Transverse colon (tissue), 4 donors: ENCODE data around the gene SLC16A12. TPM values are rescaled to one million over a fixed set of nuclear protein-coding genes. Genes with fewer than 3 reads are reported as not detected.

Experiments used
- DNase-seq: peaks from one replicate; pipeline ENCODE4 v3.0.0-alpha.2; 2019
- H3K27ac ChIP-seq, 4 donors: fragments of 200-600 bp; sonication (generic); 2 replicates each; pipeline ENCODE4 v1.5.1; 2016 to 2018; ENCODE audit warnings: inconsistent platforms in 4 of 4
- H3K27me3 ChIP-seq: fragments of 200-600 bp; sonication (generic); 2 replicates; pipeline ENCODE4 v1.5.1; 2017; ENCODE audit warnings: inconsistent platforms
- H3K36me3 ChIP-seq, 4 donors: fragments of 200-600 bp; sonication (generic); 2 replicates each; pipeline ENCODE4 v1.5.1; 2017 to 2019; ENCODE audit warnings: inconsistent platforms in 4 of 4
- H3K4me1 ChIP-seq, 4 donors: fragments of 200-600 bp; sonication (generic); 2 replicates each; pipeline ENCODE4 v1.5.1; 2017 to 2020; ENCODE audit warnings: inconsistent platforms in 4 of 4
- H3K4me3 ChIP-seq, 4 donors: fragments of 200-600 bp; sonication (generic); 1 replicate in 1 of 4; 2 replicates in 3 of 4; pipeline versions ENCODE4 v1.5.1 to v1.6.1; 2017 to 2019; ENCODE audit warnings: inconsistent platforms in 4 of 4
- H3K9me3 ChIP-seq, 2 donors: fragments of 200-600 bp; sonication (generic); 2 replicates each; pipeline ENCODE4 v1.5.1; 2017 to 2019; ENCODE audit warnings: inconsistent platforms in 2 of 2
- EP300 ChIP-seq: sonication (generic); formaldehyde crosslinking; IDR thresholded peaks from one replicate; pipeline ENCODE4 v1.6.1; 2017; ENCODE audit warnings: antibody characterized with exemption, low read depth
- POLR2A ChIP-seq: fragments of 450-650 bp; IDR thresholded peaks from one replicate; pipeline ENCODE4 v1.6.1; 2016; ENCODE audit warnings: antibody characterized with exemption, mild to moderate bottlenecking, moderate library complexity
- POLR2AphosphoS5 ChIP-seq, 3 donors: sonication (generic); formaldehyde crosslinking; IDR thresholded peaks; one replicate each; pipeline ENCODE4 v1.6.1; 2016; ENCODE audit warnings: antibody characterized with exemption in 3 of 3
- WGBS, 2 donors: methylation state at CpG; one replicate each; pipeline ENCODE4 v1.1.5; 2018; ENCODE audit warnings: low coverage in 1 of 2; 5-methylcytosine and 5-hydroxymethylcytosine counted together
- in situ Hi-C, 4 donors: fragments of 200-750 bp; cut with MboI; loops; one replicate each; pipeline versions ENCODE4 v1.15.0 to v1.15.1; 2017; ENCODE audit warnings: low sequenced_read_pairs in 3 of 4, low pct_ligation_motif_present in 1 of 4, low pct_unique_long_range_greater_than_20kb in 1 of 4
- intact Hi-C: fragments of 100-400 bp; cut with DNase I; formaldehyde crosslinking; loops from one replicate; pipeline ENCODE4 v1.15.1; 2023; ENCODE audit warnings: low total_unique reads
- total RNA-seq, 4 donors: library from RNA; depleted of rRNA; stranded (reverse); fragments of >200 nt; gene quantifications; one replicate each; pipeline ENCODE4 v1.1.0, GENCODE V29; 2016
- TF ChIP-seq, protein P1 (sequence below), 5 experiments: fragments of 200-600 bp in 3 of 5; fragments of 450-650 bp in 2 of 5; sonication (generic) in 3 of 5; IDR thresholded peaks; 1 replicate in 2 of 5; 2 replicates in 3 of 5; pipeline ENCODE4 v1.5.1; 2016 to 2017; ENCODE audit warnings: antibody characterized with exemption in 5 of 5, inconsistent platforms in 3 of 5, mild to moderate bottlenecking in 2 of 5, moderate library complexity in 1 of 5

SLC16A12 gene
- total RNA-seq, 4 donors from 2014 or later, result 0.27 to 7.6 (median 0.48) TPM; not detected in 1

DNA sequence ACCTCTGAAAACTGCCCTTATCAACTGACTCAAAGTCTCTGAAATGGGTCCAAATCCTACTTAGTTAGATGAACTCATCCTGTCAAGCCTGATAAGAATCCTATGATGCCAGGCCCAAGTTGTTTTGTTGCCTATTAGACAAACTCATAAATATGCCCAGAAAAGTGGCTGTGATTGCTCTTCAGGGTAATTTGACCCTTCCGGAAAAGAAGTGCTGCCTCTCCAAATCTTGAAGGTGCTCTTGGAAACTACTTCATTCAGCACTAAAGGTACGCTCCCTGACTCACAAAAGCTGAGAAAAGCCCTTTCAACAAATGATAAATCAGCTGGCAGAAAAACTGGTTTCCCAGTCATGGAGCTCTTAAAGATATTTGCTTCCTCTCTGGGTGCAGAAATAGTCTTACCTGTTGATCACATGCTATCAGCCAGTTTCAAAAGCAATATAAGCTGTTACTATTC is 114.3 kb downstream of the SLC16A12 start:
- TF ChIP-seq, protein P1, sequence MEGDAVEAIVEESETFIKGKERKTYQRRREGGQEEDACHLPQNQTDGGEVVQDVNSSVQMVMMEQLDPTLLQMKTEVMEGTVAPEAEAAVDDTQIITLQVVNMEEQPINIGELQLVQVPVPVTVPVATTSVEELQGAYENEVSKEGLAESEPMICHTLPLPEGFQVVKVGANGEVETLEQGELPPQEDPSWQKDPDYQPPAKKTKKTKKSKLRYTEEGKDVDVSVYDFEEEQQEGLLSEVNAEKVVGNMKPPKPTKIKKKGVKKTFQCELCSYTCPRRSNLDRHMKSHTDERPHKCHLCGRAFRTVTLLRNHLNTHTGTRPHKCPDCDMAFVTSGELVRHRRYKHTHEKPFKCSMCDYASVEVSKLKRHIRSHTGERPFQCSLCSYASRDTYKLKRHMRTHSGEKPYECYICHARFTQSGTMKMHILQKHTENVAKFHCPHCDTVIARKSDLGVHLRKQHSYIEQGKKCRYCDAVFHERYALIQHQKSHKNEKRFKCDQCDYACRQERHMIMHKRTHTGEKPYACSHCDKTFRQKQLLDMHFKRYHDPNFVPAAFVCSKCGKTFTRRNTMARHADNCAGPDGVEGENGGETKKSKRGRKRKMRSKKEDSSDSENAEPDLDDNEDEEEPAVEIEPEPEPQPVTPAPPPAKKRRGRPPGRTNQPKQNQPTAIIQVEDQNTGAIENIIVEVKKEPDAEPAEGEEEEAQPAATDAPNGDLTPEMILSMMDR (IDR thresholded peaks at IDR 0.05), result no peak
- no peak for TF ChIP-seq POLR2AphosphoS5 (IDR thresholded peaks at IDR 0.05)
- TF ChIP-seq POLR2A, result no peak
- TF ChIP-seq EP300, result no peak
- in situ Hi-C loops, result loop anchor here in 2 of 4 donors (10.0 kb wide), 1 partner anchor 134 kb away; no protein-coding TSS in a partner anchor

DNA sequence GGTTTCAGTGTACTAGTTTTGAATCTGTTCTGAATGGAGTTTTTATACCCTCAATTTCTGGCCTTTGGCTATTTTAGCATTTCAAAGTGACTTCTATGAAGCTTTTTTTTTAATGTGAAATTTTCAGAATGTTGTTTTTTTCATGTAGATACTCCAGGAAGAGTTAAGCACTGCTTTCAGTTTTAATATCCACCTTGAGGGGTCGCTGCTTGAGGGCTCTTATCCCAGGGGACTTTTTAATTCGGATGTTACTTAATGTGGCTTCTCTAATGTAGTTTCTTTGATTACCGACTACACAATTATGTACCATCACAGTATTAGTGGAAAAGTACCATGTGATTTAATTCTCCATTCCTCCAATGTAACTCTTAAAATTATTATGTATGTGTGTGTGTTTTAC is 115.8 kb downstream of the SLC16A12 start:
- no peak for TF ChIP-seq EP300
- TF ChIP-seq, protein P1 (IDR thresholded peaks at IDR 0.05), result peak in 2 of 5 experiments; percentile 10 to 27
- no peak for TF ChIP-seq POLR2A
- TF ChIP-seq POLR2AphosphoS5 (IDR thresholded peaks at IDR 0.05), result no peak

More for the DNA sequence above, 114.3 kb downstream of the SLC16A12 start:
- Histone ChIP-seq H3K27me3 (no peaks in the 10 kb centered on the region), H3K4me3 (no peak overlapping the region), H3K9me3 (no peaks in the 10 kb centered on the region), H3K36me3 (peaks cover 0 to 6% (median 0%) of the 10 kb centered on the region in 4 donors), H3K4me1 (peaks cover 0 to 36% (median 5%) of the 10 kb centered on the region in 4 donors), H3K27ac (no peak overlapping the region)
- intact Hi-C loops, result no loop called here
- DNase-seq, result no peak
- 94 to 96% methylated on average over 2 of the region's 2 CpGs for WGBS, 2 donors

DNA sequence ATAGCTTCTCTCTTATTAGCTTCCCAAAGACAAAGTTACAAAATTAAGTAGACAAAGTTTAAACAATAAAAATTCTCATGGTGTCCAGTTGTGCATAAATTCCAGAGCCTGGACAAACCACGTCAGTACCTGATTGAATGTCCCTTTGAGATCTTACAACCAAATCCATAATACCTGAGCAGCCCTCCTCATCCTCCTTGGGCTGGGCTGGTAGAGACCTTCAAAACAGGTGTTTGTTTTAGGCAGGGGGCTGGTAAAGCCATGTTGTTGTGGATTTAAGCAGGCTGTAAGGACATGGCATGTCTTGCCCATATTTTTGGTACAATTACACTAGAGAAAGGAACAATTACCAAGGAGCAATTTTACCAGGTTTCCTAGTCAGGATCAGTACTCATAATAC is 118.9 kb downstream of the SLC16A12 start:
- no peak for DNase-seq
- Histone ChIP-seq H3K36me3 (peaks cover 0 to 6% (median 0%) of the 10 kb centered on the region in 4 donors), H3K27me3 (no peaks in the 10 kb centered on the region), H3K4me3 (no peak overlapping the region), H3K9me3 (no peaks in the 10 kb centered on the region), H3K27ac (no peak overlapping the region), H3K4me1 (peaks cover 6 to 52% (median 15%) of the 10 kb centered on the region in 4 donors)
- intact Hi-C loops (no loop called here), in situ Hi-C loops (no loop called here)
- WGBS, 2 donors, result 93% methylated on average over 1 of the region's 1 CpG; no CpG with 5 or more reads in 1 of the 2 donors
- no peak for TF ChIP-seq POLR2A
- no peak for TF ChIP-seq POLR2AphosphoS5 (IDR thresholded peaks at IDR 0.05)
- TF ChIP-seq EP300, result no peak
- TF ChIP-seq, protein P1 (IDR thresholded peaks at IDR 0.05), result no peak

More for the DNA sequence above, 115.8 kb downstream of the SLC16A12 start:
- intact Hi-C loops, result no loop called here
- no peaks in the 10 kb centered on the region for H3K9me3 ChIP-seq
- in situ Hi-C loops, result no loop called here
- DNase-seq, result no peak
- WGBS, 2 donors, result 59 to 71% methylated on average over 3 of the region's 3 CpGs
- peaks cover 0 to 6% (median 0%) of the 10 kb centered on the region in 4 donors for H3K36me3 ChIP-seq
- H3K27me3 ChIP-seq, result no peaks in the 10 kb centered on the region
- peak overlapping the region in 1 of 4 donors; percentile 13 for H3K27ac ChIP-seq
- H3K4me3 ChIP-seq, result no peak overlapping the region
- H3K4me1 ChIP-seq, result peaks cover 0 to 44% (median 10%) of the 10 kb centered on the region in 4 donors

DNA sequence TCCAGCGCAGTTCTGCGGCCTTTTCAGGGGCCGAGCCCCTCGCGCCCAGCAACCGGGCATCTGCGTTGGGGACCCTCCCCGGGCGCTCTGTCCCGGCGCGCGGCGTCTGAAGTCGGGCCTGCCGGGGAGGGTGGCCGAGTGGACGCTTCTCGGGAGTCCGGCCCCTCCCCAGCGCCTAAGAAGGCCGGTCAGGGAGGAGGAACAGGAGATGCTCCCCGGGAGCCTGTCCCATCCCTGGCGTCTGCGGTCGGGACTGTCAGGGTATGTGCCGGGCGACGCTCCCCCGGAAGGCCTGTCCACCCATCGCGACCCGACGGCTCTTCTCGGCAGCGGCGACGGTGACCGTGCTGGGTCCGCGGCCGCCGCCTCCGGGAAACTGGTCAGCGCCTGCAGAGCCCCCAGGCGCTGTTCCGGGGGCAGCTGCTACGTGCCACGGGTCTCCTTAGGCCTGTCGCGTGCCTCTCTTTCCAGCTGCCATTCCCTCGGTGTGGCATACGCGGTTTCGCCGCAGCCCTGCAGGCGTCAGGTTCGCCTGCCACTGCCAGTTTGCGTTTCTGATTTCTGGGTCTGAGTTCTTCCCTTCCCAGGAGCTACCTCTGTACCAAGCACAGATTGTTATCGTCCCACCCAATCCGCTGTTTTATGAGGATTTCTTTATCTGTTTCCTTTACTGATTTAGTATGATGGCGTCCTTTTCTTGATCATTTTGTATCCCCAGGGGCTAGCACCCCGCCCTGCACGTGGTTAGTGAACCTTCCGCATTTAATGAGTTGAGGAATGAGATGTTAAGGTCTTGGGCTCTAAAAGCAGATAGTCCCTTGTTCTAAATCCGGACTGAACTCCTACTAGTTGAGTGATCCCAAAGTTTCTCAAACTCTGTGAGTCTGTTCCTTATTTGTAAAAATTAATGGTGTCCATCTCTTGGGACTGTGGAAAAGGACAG is 120.2 kb downstream of the SLC16A12 start:
- intact Hi-C loops, result no loop called here
- Histone ChIP-seq H3K27me3 (no peaks in the 10 kb centered on the region), H3K36me3 (peaks cover 0 to 6% (median 0%) of the 10 kb centered on the region in 4 donors), H3K9me3 (no peaks in the 10 kb centered on the region), H3K27ac (peak overlapping the region; percentile 93 to 99 (median 95)), H3K4me1 (peaks cover 6 to 50% (median 15%) of the 10 kb centered on the region in 4 donors), H3K4me3 (peak overlapping the region; percentile 63 to 96 (median 80))
- DNase-seq, result peak; percentile 47
- 0 to 2% methylated on average over 7 to 48 of the region's 66 CpGs for WGBS, 2 donors
- TF ChIP-seq POLR2AphosphoS5 (IDR thresholded peaks at IDR 0.05), result peak in 1 of 3 donors; percentile 1
- TF ChIP-seq, protein P1 (IDR thresholded peaks at IDR 0.05), result peak in 2 of 5 experiments; percentile 26 to 30
- TF ChIP-seq POLR2A, result no peak
- TF ChIP-seq EP300, result no peak
- in situ Hi-C loops, result no loop called here
